Left renal cortex interstitium (tissue), 4 donors: Measurements from ENCODE around the gene FBLN2. TPM values are rescaled to one million over a fixed set of nuclear protein-coding genes. Genes with fewer than 3 reads are reported as not detected.
"Not testable (repeated sequence)": the region's sequence is repeated elsewhere in the genome, so short reads cannot be mapped to it uniquely, and the experiment has no call there.

Source experiments
- DNase-seq, 4 donors: peaks; one replicate each; pipeline ENCODE4 v3.0.0-alpha.2; 2013; ENCODE audit warnings: low read depth in 4 of 4, low spot score in 2 of 4, missing footprints in 1 of 4
- polyA plus RNA-seq, 4 donors: library from polyadenylated mRNA; unstranded; fragments of 120-200 nt; gene quantifications; one replicate each; pipeline ENCODE4 v1.2.1, GENCODE V29; 2013; ENCODE audit not compliant: insufficient read length in 4 of 4

FBLN2 gene
- 10 to 100 TPM; 24.3 to 31.9 (median 27.5) TPM for polyA plus RNA-seq

- no peak for DNase-seq
These were observed at the start of gene FBLN2 for GRCh38 chr3:13548696-13549622. TSS of gene FBLN2 (plus strand) at chr3:13549125. CDS start at chr3:13570356, 21,231 bp downstream.

- DNase-seq = not testable (repeated sequence)
These were observed 49.7 kb upstream of the FBLN2 start for GRCh38 chr3:13499246-13499645.

DNA sequence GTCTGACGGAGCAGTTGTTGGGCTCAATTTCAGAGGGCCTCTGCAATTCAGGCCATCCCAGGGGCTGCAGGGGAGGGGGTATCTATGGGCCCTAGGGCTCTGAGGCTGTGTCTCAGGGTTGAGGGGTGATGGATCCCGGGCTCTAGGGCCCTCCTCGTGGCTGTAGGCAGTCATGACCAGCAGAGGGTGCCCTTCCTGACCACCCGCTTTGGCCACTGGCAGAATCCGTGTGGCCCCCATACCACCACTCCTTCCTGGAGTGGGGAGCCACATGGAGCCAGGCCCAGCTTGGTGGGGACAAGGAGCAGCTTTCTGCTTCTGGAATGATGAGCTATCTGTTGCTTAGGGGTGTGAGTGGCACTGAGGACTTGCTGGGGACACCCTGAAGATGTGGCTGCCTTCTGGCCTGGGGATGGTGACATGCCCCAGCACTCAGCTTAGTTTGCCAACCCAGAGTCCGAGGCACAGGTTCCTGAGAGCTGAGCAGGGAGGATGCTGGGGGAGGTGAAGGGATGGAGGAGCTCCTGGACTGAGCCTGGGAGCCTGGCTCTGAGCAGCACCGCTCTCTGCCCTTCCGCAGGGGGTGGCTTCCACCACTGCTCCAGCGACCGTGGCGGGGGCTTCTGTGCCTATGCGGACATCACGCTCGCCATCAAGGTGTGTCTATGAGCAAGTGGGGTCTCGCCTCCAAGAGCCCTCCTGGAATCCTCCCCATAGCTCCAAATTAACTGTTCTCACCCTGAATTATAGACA lies 48.6 kb upstream of the FBLN2 start:
- no peak for DNase-seq

DNA sequence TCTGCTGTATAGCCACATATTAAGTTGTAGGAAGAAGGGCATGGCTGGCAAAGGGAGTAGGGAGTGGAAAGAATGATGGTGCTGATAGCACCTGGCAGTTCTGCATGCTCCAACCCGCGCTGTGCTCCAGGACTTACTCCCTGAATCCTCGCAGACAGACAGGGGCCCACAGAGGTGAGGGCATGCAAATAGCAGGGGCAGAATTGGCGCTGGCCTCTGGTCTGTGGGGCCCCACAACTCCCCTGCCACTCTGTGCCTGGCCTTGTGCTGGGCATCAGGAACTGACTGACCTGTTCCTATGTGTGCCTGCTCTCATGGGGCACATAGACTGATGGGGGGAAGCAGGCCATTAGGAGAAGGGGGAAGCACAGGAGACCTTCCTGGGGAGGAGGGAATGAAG lies 47.9 kb upstream of the FBLN2 start:
- DNase-seq = no peak

- DNase-seq = no peak
These were observed 47.4 kb upstream of the FBLN2 start for GRCh38 chr3:13501521-13501920.

DNA sequence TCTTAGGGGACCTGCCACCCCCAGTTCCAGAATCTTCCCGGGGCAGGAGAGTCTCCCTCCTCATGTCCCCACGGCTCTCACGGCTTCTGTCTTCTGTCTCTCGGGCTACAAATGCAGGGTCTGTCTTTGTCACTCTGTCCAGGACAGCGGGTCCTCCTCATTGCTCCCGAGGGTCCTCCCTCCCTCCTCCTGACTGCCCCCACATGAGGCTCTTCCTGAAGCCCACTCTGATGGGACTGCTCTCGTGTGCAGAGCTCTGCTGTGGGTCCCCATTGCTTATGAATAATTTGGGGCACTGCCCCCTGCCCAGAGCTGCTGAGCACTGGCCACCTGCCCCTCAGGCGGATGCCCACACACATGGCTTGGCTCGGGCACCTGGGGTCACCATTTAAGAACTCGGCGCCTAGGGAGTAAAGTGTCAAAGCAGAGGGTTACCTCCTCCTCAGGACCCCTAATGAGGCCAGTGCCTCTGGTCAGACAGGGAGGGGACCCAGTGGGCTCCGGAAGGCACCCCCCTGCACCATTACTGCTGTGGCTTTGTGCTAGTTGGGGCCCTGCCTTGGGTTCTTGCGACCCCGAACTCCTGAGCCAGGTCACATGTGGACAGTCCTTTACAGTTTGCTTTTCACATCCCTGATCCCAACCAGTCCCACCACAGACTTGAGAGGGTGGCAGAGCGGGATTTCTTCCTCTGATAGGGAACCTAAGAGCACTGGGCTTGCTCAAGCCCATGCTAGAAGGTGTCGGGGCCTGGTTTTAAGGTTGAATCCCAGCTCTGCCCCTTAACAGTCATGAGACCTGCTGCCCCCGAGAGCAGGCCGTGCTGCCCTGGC lies 46.8 kb upstream of the FBLN2 start:
- DNase-seq = no peak

GRCh38 chr3:13502791-13503060 lies 46.2 kb upstream of the FBLN2 start:
- no peak for DNase-seq

- no peak for DNase-seq
These were observed 44.6 kb upstream of the FBLN2 start for GRCh38 chr3:13504161-13504831.

DNA sequence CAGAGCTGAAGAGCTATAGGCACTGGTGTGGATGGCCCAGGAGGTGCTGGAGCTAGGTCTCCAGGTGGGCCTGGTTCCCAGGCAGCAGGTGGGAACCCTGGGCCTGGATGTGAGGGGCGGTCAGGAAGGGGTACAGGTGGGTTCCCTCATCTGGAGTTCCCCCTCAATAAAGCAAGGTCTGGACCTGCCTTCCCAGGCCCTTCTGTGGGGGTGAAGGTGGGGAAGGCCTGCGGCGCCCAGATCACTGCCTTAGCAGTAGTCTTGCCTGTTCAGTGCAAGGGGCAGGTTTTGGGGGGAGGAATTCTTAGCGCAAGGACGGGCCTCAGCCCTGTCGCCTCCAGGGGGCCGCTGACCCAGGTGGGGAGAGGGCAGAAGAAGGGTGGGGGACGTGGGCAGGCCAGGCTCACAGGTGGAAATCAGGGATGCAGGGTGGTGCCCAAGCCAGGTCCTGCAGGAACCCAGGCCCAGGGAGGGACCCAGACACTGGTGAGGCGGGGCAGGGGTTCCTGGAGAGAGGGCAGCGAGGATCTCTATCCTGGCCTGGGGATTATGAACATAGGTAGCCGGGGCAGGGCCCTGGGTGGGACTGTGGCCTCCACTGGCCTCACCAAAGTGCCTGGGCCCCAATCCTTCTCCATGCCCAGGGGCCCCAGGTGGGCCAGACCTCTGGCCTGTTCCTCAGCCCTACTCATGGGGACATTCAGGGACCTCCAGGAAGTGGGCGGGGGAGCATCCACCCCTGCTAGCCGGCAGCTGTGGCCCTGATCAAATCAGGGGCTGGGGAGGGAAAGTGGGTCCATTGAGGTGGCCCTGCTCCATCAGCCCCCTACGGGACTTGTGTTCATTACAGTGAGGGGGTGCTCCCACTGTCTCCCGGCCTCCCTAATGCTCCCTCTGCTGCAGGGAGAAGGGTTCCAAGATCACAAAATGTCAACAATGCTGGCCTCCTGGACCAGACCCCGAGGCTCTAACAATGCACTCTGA lies 43.5 kb upstream of the FBLN2 start:
- DNase-seq = no peak

- no peak for DNase-seq
These were observed 42.7 kb upstream of the FBLN2 start for GRCh38 chr3:13506239-13506638.

- no peak for DNase-seq
These were observed 42.2 kb upstream of the FBLN2 start for GRCh38 chr3:13506680-13507079.

DNA sequence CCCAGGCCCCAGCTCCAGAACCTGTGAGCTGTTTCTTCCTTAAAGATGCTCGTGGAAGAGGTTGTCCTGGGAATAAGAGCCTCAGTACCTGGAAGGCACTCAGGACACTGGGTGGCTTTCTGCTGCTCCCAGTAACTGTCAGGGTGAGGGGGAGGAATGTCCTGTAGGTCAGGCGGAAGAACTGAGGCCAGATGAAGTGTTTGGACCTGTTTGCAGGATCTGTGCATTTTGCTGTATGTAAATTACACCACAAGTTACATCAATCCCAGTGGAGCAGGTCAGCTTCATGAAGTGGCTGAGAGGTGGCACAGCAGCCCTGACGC lies 41.7 kb upstream of the FBLN2 start:
- DNase-seq = no peak

DNA sequence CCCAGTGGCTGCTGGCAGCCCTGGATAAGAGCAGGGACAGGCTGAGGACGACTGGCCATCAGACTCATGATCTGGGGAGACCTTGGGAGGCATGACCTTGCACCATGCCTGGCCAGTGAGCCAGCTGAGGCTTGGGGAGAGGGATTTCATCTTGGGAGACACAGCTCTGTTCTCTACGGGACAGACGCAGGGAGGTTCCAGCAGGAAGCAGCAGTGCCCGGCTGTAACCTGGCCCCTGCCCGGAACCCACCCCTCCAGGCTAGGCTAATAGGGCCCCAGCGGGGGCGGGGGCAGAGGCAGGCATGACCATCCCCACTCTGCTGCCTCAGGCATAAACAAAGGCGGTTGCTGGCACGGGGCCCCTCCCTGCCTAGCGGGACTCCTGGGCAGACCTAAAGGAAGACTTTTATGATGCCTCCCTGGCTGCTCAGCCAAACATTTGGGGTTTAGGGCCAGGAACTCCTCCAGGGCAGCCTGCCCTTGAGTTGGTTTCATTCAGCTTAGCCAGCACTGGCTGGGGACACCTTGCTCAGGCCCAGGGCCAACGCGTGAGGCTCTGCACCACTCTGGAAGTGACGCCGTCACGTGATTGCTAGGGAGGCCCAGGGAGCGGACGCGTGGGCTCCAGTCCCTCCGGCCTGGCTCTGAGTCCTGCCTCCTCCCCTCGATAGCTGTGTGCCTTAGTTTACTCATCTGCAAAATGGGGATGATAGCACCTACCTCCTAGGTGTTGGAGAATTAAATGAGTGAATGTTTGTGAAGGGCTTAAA lies 41.2 kb upstream of the FBLN2 start:
- no peak for DNase-seq

DNA sequence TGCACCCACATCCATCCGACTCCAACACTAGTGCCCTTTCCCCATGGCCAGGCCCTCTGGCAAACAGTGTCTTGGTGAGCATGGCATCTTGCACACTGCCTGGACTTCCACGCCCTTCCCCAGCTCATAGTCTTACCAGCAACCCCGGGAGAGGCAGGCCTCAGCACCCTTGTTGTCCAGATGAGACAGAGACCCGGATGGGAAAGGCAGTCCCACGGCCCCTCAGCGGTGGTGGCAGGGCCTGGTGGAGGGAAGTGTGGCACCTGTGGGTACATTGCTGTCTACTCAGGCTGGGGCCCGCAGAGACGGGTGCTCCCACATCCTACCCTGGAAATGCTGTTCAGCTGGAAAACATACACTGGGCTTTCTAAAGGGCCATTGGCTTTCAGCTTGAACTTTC lies 40.4 kb upstream of the FBLN2 start:
- DNase-seq = no peak

- DNase-seq = no peak
These were observed 39.7 kb upstream of the FBLN2 start for GRCh38 chr3:13509059-13509815.

- no peak for DNase-seq
These were observed 39.1 kb upstream of the FBLN2 start for GRCh38 chr3:13509816-13510192.

DNA sequence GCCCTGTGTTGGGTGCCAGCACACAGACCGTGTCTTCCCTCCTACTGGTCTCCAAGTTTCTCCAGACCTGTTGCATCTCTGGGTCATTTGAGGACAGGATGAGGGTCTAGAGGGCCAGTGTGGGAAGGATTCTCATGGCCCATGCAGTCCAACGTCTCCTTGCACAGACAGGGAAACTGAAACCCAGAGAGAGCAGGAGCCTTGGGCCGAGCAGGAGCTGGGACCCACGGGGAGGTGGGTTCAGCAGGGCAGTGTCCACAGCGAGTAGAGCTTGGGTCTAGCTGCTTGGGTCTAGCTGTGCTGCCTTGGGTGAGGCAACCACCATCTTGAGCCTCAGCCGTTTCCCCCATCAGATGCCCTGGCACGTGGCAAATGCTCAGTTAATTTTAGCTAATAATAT lies 36.5 kb upstream of the FBLN2 start:
- DNase-seq = no peak
